ENCODE results near the gene MLIP.

DNA sequence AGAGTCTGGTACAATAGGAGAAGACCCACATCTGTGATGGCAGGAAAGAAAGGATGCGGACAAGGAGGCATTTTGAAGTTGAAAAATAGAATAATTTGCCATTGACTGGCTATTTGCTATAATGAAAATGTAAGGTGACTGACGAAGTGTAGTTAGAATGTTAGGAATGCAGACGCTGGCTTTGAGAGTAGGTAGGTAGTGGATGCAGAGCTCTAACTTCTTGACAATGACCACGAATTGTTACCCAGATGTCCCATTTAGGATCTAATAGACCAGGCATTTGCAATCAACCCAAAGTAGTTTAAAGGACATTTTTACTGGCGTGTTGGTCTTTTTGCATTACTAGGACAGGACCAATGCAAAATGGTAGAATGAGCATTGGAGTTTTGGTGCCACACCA, 14.2 kb downstream of the MLIP start:
- TF ChIP-seq, protein P1, sequence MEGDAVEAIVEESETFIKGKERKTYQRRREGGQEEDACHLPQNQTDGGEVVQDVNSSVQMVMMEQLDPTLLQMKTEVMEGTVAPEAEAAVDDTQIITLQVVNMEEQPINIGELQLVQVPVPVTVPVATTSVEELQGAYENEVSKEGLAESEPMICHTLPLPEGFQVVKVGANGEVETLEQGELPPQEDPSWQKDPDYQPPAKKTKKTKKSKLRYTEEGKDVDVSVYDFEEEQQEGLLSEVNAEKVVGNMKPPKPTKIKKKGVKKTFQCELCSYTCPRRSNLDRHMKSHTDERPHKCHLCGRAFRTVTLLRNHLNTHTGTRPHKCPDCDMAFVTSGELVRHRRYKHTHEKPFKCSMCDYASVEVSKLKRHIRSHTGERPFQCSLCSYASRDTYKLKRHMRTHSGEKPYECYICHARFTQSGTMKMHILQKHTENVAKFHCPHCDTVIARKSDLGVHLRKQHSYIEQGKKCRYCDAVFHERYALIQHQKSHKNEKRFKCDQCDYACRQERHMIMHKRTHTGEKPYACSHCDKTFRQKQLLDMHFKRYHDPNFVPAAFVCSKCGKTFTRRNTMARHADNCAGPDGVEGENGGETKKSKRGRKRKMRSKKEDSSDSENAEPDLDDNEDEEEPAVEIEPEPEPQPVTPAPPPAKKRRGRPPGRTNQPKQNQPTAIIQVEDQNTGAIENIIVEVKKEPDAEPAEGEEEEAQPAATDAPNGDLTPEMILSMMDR (conservative IDR thresholded peaks at IDR 0.05; ENCODE audit: low read length): no peak
- TF ChIP-seq EZH2phosphoT487 (IDR thresholded peaks at IDR 0.05; ENCODE audit: borderline replicate concordance, low read depth, low read length): no peak
